Measurements from ENCODE around the gene PITRM1.

- TF ChIP-seq CTCF (IDR thresholded peaks at IDR 0.05) (no peak), POLR2A (IDR thresholded peaks at IDR 0.05) (no peak)
Measured at GRCh38 chr10:3178042-3178441, 5.5 kb upstream of the PITRM1 start.

All from upper lobe of left lung (tissue), 4 donors.